ENCODE data around the gene LIN28B. TPM values are rescaled to one million over a fixed set of nuclear protein-coding genes. Genes with fewer than 3 reads are reported as not detected.

The LIN28B gene
- total RNA-seq, 1 experiment from 2014 or later: 0.25 TPM

DNA sequence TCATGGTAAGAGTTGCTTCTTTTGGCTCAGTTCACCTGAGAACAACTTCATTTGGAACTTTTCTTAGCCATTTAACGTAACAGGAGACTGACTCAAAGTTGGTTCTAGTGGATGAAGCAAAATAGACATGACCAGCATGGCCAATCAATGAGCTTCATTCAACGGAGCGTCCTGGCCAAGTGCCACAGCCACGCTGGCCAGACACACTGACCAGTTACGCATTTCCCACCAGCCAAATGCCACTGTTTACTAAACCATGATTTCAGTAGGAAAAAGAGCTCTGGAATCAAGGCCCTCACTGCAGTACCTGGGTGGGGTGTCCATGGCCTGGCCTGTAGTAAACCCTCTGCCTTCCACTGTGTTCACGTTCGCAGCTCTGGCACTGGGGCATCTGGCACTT, 142.5 kb downstream of the LIN28B start:
- Histone ChIP-seq H3K27ac (ENCODE audit: low read depth, low read length) (no peak overlapping the region), H3K9me3 (ENCODE audit: control insufficient read depth in 1 of 2, insufficient read depth in 1 of 2, low read depth in 1 of 2, low read length in 2 of 2) (no peaks in the 10 kb centered on the region), H3K27me3 (ENCODE audit: insufficient read depth, low read length) (no peaks in the 10 kb centered on the region), H3K4me1 (ENCODE audit: control insufficient read depth in 1 of 2, insufficient read depth in 2 of 2, low read length in 2 of 2) (no peaks in the 10 kb centered on the region), H2AFZ (ENCODE audit: low read depth, low read length, poor library complexity, severe bottlenecking) (no peak overlapping the region), H4K20me1 (ENCODE audit: insufficient read depth) (no peaks in the 10 kb centered on the region), H3K79me2 (ENCODE audit: insufficient read depth, low read length) (no peaks in the 10 kb centered on the region), H3K4me2 (ENCODE audit: low read length) (no peak overlapping the region), H3K9me2 (ENCODE audit: insufficient read depth) (no peaks in the 10 kb centered on the region), H3K4me3 (replicated peaks in 1 of 2; ENCODE audit: low read depth in 1 of 2, low read length in 2 of 2) (no peak overlapping the region), H3K36me3 (ENCODE audit: control insufficient read depth in 1 of 2, insufficient read depth in 2 of 2, low read length in 2 of 2) (no peaks in the 10 kb centered on the region), H3K9ac (ENCODE audit: low read length) (no peak overlapping the region)
- DNase-seq (ENCODE audit: low read depth, low spot score): no peak
- TF ChIP-seq EGR1 (IDR thresholded peaks at IDR 0.05; ENCODE audit: low read depth): no peak
- no peak for TF ChIP-seq FOSL1 (IDR thresholded peaks at IDR 0.05; ENCODE audit: low read depth)
- TF ChIP-seq ELF1 (IDR thresholded peaks at IDR 0.05; ENCODE audit: borderline replicate concordance, low read depth): no peak
- TF ChIP-seq EZH2phosphoT487 (IDR thresholded peaks at IDR 0.05; ENCODE audit: borderline replicate concordance): no peak
- TF ChIP-seq POLR2AphosphoS5 (IDR thresholded peaks at IDR 0.05; ENCODE audit: low read depth, low read length): no peak
- TF ChIP-seq TCF7L2 (IDR thresholded peaks at IDR 0.05; ENCODE audit: borderline replicate concordance, extremely low read depth, insufficient read depth, insufficient read length): no peak
- no peak for TF ChIP-seq MAX (IDR thresholded peaks at IDR 0.05)
- TF ChIP-seq ZNF274 (IDR thresholded peaks at IDR 0.05; ENCODE audit: low read depth, low read length): no peak
- TF ChIP-seq CEBPB (IDR thresholded peaks at IDR 0.05; ENCODE audit: low read depth): no peak
- TF ChIP-seq POLR2A (IDR thresholded peaks at IDR 0.05; ENCODE audit: borderline replicate concordance, extremely low read depth, insufficient read depth, insufficient read length): no peak
- no peak for TF ChIP-seq ZBTB33 (IDR thresholded peaks at IDR 0.05; ENCODE audit: extremely low read depth, insufficient replicate concordance, low read length)
- ChIA-PET POLR2A (no interaction called here), CTCF (no interaction called here), RAD21 (ENCODE audit: low non-redundant PET in 1 of 2, low total read pairs in 2 of 2, uncharacterized antibody in 2 of 2, unreplicated experiment in 2 of 2) (no interaction called here)
- no peak for ATAC-seq
- BruUV-seq (replicated peaks): no TSS peak
- intact Hi-C loops (cut with micrococcal nuclease): no loop called here

All from HCT116 (cell line).